Stimulated activated CD8-positive, alpha-beta memory T cell treated with anti-CD3 and anti-CD28 coated beads, Interleukin-12 subunit alpha, Interleukin-12 subunit beta, amount 100 ng/mL, for 24 hours (primary cell): ENCODE results near the gene GBP1.

Experiments
- DNase-seq: peaks from one replicate; pipeline ENCODE4 v3.0.0-alpha.2; 2020; ENCODE audit errors: extremely low read depth

The GBP1 gene

DNA sequence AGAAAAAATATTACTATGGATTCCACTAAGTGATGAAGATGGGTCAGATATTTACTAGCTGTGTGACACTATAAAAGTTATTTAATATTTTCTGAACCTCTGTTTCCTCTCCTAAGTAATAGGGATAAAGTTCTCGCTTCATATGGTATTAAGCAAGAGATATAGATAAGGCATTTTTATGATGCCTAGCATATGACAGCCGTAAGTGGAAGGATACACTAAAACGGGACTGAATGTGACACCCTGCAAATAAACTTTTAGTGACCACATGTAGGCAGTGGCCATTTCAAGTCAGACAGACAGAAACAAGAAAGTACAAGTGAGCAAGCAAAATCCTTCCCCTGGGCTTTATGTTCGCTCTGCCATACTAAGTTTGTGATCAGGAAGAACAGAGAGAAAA, 56.5 kb downstream of the GBP1 start:
- DNase-seq: no peak

DNA sequence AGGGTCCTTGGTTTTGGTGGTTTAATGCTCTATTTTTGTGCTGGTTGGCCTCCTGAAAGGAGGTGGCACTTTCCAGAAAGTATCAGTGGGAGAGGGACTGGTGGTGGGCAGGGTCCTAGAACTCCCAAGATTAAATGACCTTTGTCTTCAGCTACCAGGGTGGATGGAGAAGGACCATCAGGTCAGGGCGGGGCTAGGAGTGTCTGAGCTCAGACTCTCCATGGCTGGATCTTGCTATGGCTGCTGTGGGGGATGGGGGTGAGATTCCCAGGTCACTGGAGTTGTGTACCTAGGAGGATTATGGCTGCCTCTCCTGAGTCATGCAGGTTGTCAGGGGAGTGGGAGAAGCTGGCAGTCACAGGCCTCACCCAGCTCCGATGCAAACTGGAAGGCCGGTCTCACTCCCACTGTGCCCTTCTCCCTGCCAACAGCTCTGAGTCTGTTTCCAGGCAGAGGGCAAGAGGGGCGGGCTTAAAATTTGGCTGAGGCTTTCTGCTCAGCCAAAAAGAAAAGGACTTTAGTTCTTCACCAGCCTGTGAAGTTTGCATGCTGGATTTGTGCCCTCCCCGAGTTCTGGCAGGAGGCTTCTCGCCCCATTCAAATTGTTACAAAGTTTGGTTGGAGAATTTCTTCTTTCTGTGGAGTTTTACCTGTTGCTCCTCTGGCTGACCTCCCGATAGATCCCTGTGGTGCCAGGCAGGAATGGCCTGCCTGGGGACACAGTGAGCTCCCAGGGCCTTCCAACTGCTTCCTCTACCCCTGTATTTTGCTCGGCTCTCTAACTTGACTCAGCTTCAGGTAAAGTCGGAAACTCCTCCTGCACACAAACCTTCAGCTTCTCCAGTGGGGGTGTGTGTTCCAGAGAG, 59.5 kb downstream of the GBP1 start:
- no peak for DNase-seq
